Measurements from ENCODE around the gene DOCK10. TPM values are rescaled to one million over a fixed set of nuclear protein-coding genes. Genes with fewer than 3 reads are reported as not detected.

DOCK10 gene
- total RNA-seq, 2 donors from 2014 or later: 2.0 to 3.4 TPM

DNA sequence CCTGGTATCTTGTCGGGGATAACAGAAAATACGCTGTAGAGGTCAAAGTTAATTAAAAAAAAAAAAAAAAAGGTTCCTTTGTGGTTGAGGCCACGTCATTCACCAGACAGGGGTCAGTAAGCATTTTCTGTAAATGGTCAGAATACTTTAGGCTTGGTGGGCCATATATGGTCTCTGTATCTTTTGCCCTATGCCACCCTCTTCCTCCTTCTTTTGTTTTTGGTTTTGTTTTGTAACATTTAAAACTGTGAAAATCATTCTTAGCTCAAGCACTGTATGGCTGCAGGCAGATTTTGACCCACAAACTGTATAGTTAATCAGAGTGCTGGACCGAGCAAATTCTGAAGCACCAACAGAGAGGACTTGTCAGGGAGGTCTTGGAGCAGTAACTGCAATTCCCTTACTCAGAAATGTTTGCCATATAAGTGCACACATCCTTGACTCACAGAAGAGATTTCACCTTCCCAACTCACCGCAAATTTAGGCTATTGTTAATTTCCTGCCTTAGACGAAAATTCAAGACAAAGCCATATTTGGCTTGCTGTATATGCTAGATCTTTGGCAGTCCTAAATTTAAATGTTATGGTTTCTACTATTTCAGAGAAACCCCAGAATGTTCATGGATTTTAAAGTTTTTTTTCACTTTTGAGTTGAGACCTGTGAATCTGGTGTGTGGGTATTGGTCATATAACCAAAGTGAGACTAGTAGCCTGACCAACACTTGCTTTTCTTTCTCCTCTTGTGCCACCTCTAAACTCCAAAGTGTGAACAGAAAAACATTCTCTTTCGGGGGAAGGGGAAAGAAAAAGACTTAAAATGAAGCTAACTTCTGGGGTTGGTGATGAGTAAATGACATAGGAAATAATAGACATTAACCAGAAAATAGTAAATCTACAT, 65.4 kb downstream of the DOCK10 start:
- Histone ChIP-seq H3K27ac (no peak overlapping the region), H3K27me3 (no peaks in the 10 kb centered on the region), H3K4me1 (no peaks in the 10 kb centered on the region), H3K36me3 (replicated peaks in 1 of 2; ENCODE audit: insufficient read depth in 1 of 2, low read depth in 2 of 2) (no peaks in the 10 kb centered on the region), H3K4me3 (no peak overlapping the region), H3K9me3 (no peaks in the 10 kb centered on the region)
- intact Hi-C loops (cut with DNase I): no loop called here
- 67% methylated on average over 7 of the region's 7 CpGs for WGBS, 2 donors
- no peak for TF ChIP-seq POLR2A (IDR thresholded peaks at IDR 0.05)
- TF ChIP-seq, protein P1, sequence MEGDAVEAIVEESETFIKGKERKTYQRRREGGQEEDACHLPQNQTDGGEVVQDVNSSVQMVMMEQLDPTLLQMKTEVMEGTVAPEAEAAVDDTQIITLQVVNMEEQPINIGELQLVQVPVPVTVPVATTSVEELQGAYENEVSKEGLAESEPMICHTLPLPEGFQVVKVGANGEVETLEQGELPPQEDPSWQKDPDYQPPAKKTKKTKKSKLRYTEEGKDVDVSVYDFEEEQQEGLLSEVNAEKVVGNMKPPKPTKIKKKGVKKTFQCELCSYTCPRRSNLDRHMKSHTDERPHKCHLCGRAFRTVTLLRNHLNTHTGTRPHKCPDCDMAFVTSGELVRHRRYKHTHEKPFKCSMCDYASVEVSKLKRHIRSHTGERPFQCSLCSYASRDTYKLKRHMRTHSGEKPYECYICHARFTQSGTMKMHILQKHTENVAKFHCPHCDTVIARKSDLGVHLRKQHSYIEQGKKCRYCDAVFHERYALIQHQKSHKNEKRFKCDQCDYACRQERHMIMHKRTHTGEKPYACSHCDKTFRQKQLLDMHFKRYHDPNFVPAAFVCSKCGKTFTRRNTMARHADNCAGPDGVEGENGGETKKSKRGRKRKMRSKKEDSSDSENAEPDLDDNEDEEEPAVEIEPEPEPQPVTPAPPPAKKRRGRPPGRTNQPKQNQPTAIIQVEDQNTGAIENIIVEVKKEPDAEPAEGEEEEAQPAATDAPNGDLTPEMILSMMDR (IDR thresholded peaks at IDR 0.05): no peak
- DNase-seq (no peak), ATAC-seq (no peak)

DNA sequence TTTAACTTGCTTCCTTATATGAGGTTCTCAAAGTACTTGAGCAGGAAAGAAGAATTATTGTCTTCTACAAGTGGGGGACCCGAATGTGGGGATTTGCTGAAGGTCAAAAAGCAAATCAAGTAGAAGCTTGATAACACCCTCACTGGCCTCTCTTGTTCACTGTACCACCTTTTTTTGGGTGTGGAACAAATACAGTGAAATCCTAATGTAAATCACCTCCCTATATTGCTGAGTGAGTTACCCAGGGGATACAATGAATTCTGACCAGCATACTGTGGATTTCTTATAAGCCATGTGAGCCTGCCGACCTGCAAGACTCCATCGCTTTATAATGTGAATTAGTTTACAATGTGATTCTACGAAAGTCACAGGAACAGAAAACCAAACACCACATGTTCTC, 66.5 kb downstream of the DOCK10 start:
- Histone ChIP-seq H3K36me3 (replicated peaks in 1 of 2; ENCODE audit: insufficient read depth in 1 of 2, low read depth in 2 of 2) (no peaks in the 10 kb centered on the region), H3K27ac (no peak overlapping the region), H3K9me3 (no peaks in the 10 kb centered on the region), H3K4me1 (no peaks in the 10 kb centered on the region), H3K4me3 (no peak overlapping the region), H3K27me3 (no peaks in the 10 kb centered on the region)
- no peak for DNase-seq
- TF ChIP-seq, protein P1 (IDR thresholded peaks at IDR 0.05): no peak
- TF ChIP-seq POLR2A (IDR thresholded peaks at IDR 0.05): no peak
- 54 to 59% methylated on average over 4 of the region's 4 CpGs for WGBS, 2 donors
- intact Hi-C loops (cut with DNase I): no loop called here
- no peak for ATAC-seq

DNA sequence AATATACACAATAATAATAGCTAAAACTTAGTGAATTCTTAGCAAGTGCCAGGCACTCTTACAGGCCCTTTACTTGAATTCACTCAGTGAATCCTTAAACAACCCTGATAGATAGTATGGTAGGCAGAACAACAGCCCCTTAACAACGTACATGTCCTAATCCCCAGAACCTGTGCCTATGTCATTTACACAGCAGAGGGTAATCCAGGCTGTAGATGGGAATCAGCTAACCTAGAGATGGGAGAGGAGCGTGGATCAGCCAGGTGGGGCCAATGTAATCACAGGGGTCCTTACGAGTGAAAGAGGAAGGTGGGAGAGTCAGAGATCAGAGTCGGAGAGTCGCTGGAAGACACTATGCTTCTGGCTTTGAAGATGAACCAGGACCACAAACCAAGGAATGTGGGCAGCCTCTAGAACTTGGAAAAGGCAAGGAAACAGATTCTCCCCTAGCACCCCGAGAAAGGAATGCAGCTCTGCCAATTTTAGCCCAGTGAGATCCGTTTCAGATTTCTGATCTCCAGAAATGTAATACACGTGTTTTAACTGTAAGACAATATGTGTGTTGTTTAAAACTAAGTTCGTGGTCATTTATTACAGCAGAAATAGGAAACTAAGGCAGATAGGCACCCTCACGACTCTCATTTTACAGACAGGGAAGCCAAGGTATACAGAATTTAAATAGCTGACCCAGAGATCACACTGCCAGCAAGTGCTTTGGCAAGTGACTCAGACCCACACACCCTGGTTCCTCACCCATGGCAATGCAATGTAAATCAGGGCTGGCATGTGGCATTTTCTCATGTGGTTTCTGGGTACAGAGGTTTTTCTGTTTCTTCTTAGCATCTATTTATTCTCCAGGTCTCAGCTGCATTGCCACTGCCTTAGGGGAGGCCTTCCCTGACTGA, 68.9 kb downstream of the DOCK10 start:
- WGBS, 2 donors: 49 to 56% methylated on average over 10 of the region's 10 CpGs
- no peaks in the 10 kb centered on the region for H3K36me3 ChIP-seq (replicated peaks in 1 of 2; ENCODE audit: insufficient read depth in 1 of 2, low read depth in 2 of 2)
- H3K4me3 ChIP-seq: no peak overlapping the region
- H3K9me3 ChIP-seq: no peaks in the 10 kb centered on the region
- no peak overlapping the region for H3K27ac ChIP-seq
- H3K27me3 ChIP-seq: no peaks in the 10 kb centered on the region
- no peak for TF ChIP-seq POLR2A (IDR thresholded peaks at IDR 0.05)
- TF ChIP-seq, protein P1 (IDR thresholded peaks at IDR 0.05): no peak
- H3K4me1 ChIP-seq: no peaks in the 10 kb centered on the region
- DNase-seq: no peak
- intact Hi-C loops (cut with DNase I): no loop called here
- no peak for ATAC-seq

DNA sequence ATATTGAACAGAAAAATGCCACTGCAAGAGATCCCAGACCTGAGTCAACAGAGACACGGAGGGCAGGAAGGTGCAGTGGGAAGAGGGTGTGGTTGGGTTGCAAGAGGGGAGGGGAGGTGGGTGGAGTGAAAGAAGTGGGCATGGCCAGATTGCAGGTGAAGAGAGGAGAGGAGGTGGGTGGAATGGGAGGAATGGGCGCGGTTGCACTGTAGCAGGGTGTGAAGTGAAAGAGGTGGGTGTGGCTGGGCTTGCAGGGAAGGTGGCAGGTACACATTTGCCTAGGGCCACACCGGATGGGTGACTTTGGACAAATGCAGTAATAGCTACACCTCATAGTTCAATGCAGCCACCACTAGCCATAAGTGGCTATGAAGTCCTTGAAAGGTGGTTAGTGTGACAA, 71.1 kb downstream of the DOCK10 start:
- H3K27ac ChIP-seq: no peak overlapping the region
- intact Hi-C loops (cut with DNase I): no loop called here
- H3K36me3 ChIP-seq (replicated peaks in 1 of 2; ENCODE audit: insufficient read depth in 1 of 2, low read depth in 2 of 2): no peaks in the 10 kb centered on the region
- 45 to 55% methylated on average over 4 of the region's 4 CpGs for WGBS, 2 donors
- no peak for TF ChIP-seq POLR2A (IDR thresholded peaks at IDR 0.05)
- TF ChIP-seq, protein P1 (IDR thresholded peaks at IDR 0.05): no peak
- no peaks in the 10 kb centered on the region for H3K9me3 ChIP-seq
- ATAC-seq: no peak
- no peak overlapping the region for H3K4me3 ChIP-seq
- H3K4me1 ChIP-seq: no peaks in the 10 kb centered on the region
- DNase-seq: no peak
- H3K27me3 ChIP-seq: no peaks in the 10 kb centered on the region
